H1 (cell line): ENCODE measurements around the gene GID8. TPM values are rescaled to one million over a fixed set of nuclear protein-coding genes. Genes with fewer than 3 reads are reported as not detected.

Source experiments
- JUND ChIP-seq: IDR thresholded peaks from 2 replicates; pipeline ENCODE4 v1.6.1; 2011; ENCODE audit warnings: mild to moderate bottlenecking, improper control_type of control experiment, low read length
- polyA plus RNA-seq, 7 experiments: library from polyadenylated mRNA; depleted of rRNA in 3 of 7; stranded (reverse) in 5 of 7; unstranded in 2 of 7; fragments of >200 nt in 5 of 7; fragments of 200-250 nt in 2 of 7; gene quantifications; 1 replicate in 5 of 7; 2 replicates in 1 of 7; 4 replicates in 1 of 7; pipeline versions ENCODE4 v1.2.1 to v1.2.3, GENCODE V29; 2011 to 2013; ENCODE audit warnings: missing spikeins in 2 of 7, mixed read lengths in 2 of 7
- total RNA-seq: library from RNA; stranded (reverse); fragmentation: NEBNext Ultra II Directional; extraction: Animal tissue kit (Norgen Biotek cat#: 25700); gene quantifications from 2 replicates; pipeline ENCODE4 v1.2.1, GENCODE V29; 2021

Gene GID8
- total and polyA plus RNA-seq, 2 of the 8 experiments (the other 6 are each of a cell fraction or from before 2014, with no cell fraction given): 39.7 to 72.9 TPM

DNA sequence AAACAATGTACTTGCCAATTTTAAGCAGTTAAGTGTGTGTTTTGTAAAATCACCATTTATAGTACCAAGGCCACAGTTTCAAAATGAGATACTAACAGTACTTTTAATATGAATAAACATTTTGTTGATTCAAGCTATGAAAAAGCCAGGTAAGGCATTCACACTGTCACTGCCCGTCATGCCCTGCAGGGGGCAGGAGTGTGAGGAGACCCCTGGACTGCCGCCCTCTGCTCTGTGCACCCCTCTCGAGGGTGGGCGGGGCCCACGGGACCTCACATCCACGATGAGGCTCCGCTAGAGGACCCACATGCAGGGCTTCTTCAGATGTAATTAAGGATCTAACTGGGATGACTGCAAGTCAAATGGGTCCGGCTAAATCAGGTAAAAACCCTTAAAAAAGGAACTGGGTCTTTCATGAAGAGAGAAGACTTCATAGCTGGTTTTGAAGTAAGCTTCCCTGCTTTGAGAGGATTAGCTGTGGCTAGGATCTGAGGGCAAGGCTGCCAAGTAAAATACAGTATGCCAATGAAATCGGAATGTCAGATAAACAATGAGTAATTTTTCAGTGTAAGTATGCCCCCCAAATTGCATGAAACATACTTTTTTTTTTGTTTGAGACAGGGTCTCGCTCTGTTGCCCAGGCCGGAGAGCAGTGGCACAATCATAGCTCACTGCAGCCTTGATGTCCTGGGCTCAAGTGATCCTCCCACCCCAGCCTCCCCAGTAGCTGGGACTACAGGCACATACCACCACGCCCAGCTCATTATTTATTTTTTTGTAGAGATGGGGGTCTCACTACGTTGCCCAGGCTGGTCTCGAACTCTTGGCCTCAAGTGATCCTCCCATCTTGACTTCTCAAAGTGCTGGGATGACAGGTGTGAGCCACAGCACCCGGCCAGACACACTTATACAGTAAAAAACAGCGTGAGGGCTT, 30.3 kb upstream of the GID8 start (continued):
- TF ChIP-seq JUND: no peak
